HG02588 (cell line): ENCODE data around the gene HSD17B2.
"Not testable (repeated sequence)": the region's sequence is repeated elsewhere in the genome, so short reads cannot be mapped to it uniquely, and the experiment has no call there.

Experiments
- ATAC-seq: cut with Tn5 transposase; IDR thresholded peaks from one replicate; pipeline ENCODE4 v1.9.1; 2021; ENCODE audit warnings: mild to moderate bottlenecking, moderate library complexity; ENCODE audit not compliant: unreplicated experiment

HSD17B2 gene

GRCh38 chr16:82034981-82035612 is at the start of gene HSD17B2:
HSD17B2 (plus strand) TSS chr16:82035253; CDS start chr16:82035425, 172 bp downstream.
- no peak for ATAC-seq

GRCh38 chr16:81987121-81987520 is 47.9 kb upstream of the HSD17B2 start:
- ATAC-seq = no peak

GRCh38 chr16:81987706-81988105 is 47.3 kb upstream of the HSD17B2 start:
- ATAC-seq = no peak

- ATAC-seq = no peak
These were observed 42.2 kb upstream of the HSD17B2 start for GRCh38 chr16:81992859-81993258.

- no peak for ATAC-seq
These were observed 40.6 kb upstream of the HSD17B2 start for GRCh38 chr16:81994485-81994884.

GRCh38 chr16:81995651-81996050 is 39.4 kb upstream of the HSD17B2 start:
- no peak for ATAC-seq

GRCh38 chr16:81996664-81997509 is 38.2 kb upstream of the HSD17B2 start:
- ATAC-seq = no peak

GRCh38 chr16:81997738-81998137 is 37.3 kb upstream of the HSD17B2 start:
- no peak for ATAC-seq

GRCh38 chr16:82002831-82003230 is 32.2 kb upstream of the HSD17B2 start:
- no peak for ATAC-seq

- ATAC-seq = no peak
These were observed 30.5 kb upstream of the HSD17B2 start for GRCh38 chr16:82004601-82005000.

- ATAC-seq = no peak
These were observed 29.8 kb upstream of the HSD17B2 start for GRCh38 chr16:82005027-82005830.

GRCh38 chr16:82006036-82006435 is 29.0 kb upstream of the HSD17B2 start:
- no peak for ATAC-seq

GRCh38 chr16:82007189-82007588 is 27.9 kb upstream of the HSD17B2 start:
- ATAC-seq = no peak

- no peak for ATAC-seq
These were observed 26.0 kb upstream of the HSD17B2 start for GRCh38 chr16:82008957-82009592.

GRCh38 chr16:82009789-82010188 is 25.3 kb upstream of the HSD17B2 start:
- ATAC-seq = not testable (repeated sequence)

- ATAC-seq = no peak
These were observed 24.4 kb upstream of the HSD17B2 start for GRCh38 chr16:82010649-82011048.

- ATAC-seq = peak; percentile 88
These were observed 23.8 kb upstream of the HSD17B2 start, which contains the start of gene SDR42E1 for GRCh38 chr16:82011199-82011641. SDR42E1 (minus strand) TSS chr16:82011470; CDS start chr16:82000858, 10,612 bp downstream.

GRCh38 chr16:82013139-82013538 is 21.9 kb upstream of the HSD17B2 start:
- no peak for ATAC-seq

GRCh38 chr16:82016263-82016662 is 18.8 kb upstream of the HSD17B2 start:
- ATAC-seq = no peak

- ATAC-seq = no peak
These were observed 18.1 kb upstream of the HSD17B2 start for GRCh38 chr16:82016964-82017363.
